Tibial nerve (tissue), 4 donors: Measurements from ENCODE around the gene CRABP1. TPM values are rescaled to one million over a fixed set of nuclear protein-coding genes. Genes with fewer than 3 reads are reported as not detected.
"Not testable (repeated sequence)": the region's sequence is repeated elsewhere in the genome, so short reads cannot be mapped to it uniquely, and the experiment has no call there.

Source experiments
- DNase-seq, 2 donors: peaks; one replicate each; pipeline ENCODE4 v3.0.0-alpha.2; 2019; ENCODE audit warnings: low spot score in 2 of 2
- H3K27ac ChIP-seq, 4 donors: fragments of 200-600 bp; sonication (generic) in 3 of 4; one replicate each; pipeline ENCODE4 v1.5.1; 2017 to 2019; ENCODE audit warnings: mild to moderate bottlenecking in 1 of 4
- H3K27me3 ChIP-seq, 2 donors: fragments of 200-600 bp; sonication (generic) in 1 of 2; one replicate each; pipeline versions ENCODE4 v1.5.1 to v1.6.0; 2017 to 2019
- H3K36me3 ChIP-seq, 3 donors: fragments of 200-600 bp; sonication (generic); one replicate each; pipeline ENCODE4 v1.5.1; 2018 to 2019
- H3K4me1 ChIP-seq, 4 donors: fragments of 200-600 bp; sonication (generic) in 3 of 4; one replicate each; pipeline ENCODE4 v1.5.1; 2017 to 2019
- H3K4me3 ChIP-seq, 4 donors: fragments of 200-600 bp; sonication (generic) in 3 of 4; one replicate each; pipeline ENCODE4 v1.5.1; 2017 to 2019; ENCODE audit warnings: mild to moderate bottlenecking in 1 of 4, moderate library complexity in 1 of 4
- H3K9me3 ChIP-seq, 4 donors: fragments of 200-600 bp; sonication (generic) in 3 of 4; one replicate each; pipeline ENCODE4 v1.5.1; 2017 to 2019
- CTCF ChIP-seq, 5 experiments: fragments of 200-600 bp in 3 of 5; fragments of 450-650 bp in 2 of 5; sonication (generic) in 3 of 5; IDR thresholded peaks; one replicate each; pipeline ENCODE4 v1.5.1; 2016 to 2019; ENCODE audit warnings: antibody characterized with exemption in 5 of 5, mild to moderate bottlenecking in 3 of 5, moderate library complexity in 2 of 5
- EP300 ChIP-seq, 2 donors: sonication (generic); formaldehyde crosslinking; IDR thresholded peaks; one replicate each; pipeline ENCODE4 v1.6.1; 2017; ENCODE audit warnings: antibody characterized with exemption in 2 of 2, mild to moderate bottlenecking in 1 of 2
- POLR2A ChIP-seq, 2 donors: fragments of 450-650 bp; IDR thresholded peaks; one replicate each; pipeline ENCODE4 v1.6.1; 2017; ENCODE audit warnings: antibody characterized with exemption in 2 of 2, mild to moderate bottlenecking in 2 of 2, moderate library complexity in 2 of 2
- WGBS, 2 donors: methylation state at CpG; one replicate each; pipeline ENCODE4 v1.1.5; 2018; 5-methylcytosine and 5-hydroxymethylcytosine counted together
- total RNA-seq, 4 donors: library from RNA; depleted of rRNA; stranded (reverse); fragments of >200 nt; gene quantifications; one replicate each; pipeline ENCODE4 v1.1.0, GENCODE V29; 2016

CRABP1 gene
- total RNA-seq, 4 donors from 2014 or later = 1.6 to 6.6 TPM; not detected in 2

DNA sequence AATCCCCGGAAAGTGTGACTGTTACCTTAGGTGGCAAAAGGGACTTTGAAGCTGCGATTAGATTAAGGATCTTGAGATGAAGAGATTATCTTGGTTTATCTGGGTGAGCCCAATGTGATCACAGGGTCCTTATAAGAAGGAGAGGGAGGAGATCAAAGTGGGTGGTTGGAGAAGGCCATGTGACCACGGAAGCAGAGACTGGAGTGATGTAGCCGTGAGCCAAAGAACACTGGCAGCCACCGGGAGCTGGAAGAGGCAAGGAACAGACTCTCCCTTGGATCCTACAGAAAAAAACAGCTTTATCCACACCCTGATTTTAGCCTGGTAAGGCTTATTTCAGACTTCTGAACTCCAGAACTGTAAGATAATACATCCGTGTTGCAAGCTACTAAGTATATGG lies 29.9 kb downstream of the CRABP1 start:
- H3K27ac ChIP-seq = no peak overlapping the region
- H3K4me1 ChIP-seq = peaks cover 0 to 5% (median 0%) of the 10 kb centered on the region in 4 donors
- no peaks in the 10 kb centered on the region for H3K27me3 ChIP-seq
- 73 to 74% methylated on average over 6 of the region's 6 CpGs for WGBS, 2 donors
- H3K36me3 ChIP-seq = no peaks in the 10 kb centered on the region
- H3K9me3 ChIP-seq = no peaks in the 10 kb centered on the region
- H3K4me3 ChIP-seq = no peak overlapping the region
- TF ChIP-seq EP300 (IDR thresholded peaks at IDR 0.05) (no peak), POLR2A (IDR thresholded peaks at IDR 0.05) (no peak), CTCF (IDR thresholded peaks at IDR 0.05) (no peak)
- DNase-seq = no peak

- TF ChIP-seq EP300 (IDR thresholded peaks at IDR 0.05) = no peak
- TF ChIP-seq POLR2A (IDR thresholded peaks at IDR 0.05) = no peak
- no peak for TF ChIP-seq CTCF (IDR thresholded peaks at IDR 0.05)
- Histone ChIP-seq H3K9me3 (no peaks in the 10 kb centered on the region), H3K4me1 (no peaks in the 10 kb centered on the region), H3K36me3 (no peaks in the 10 kb centered on the region), H3K27ac (no peak overlapping the region), H3K4me3 (no peak overlapping the region), H3K27me3 (no peaks in the 10 kb centered on the region)
- 58 to 60% methylated on average over 5 of the region's 5 CpGs for WGBS, 2 donors
- DNase-seq = no peak
Measured at GRCh38 chr15:78372880-78373279, 32.7 kb downstream of the CRABP1 start.

- no peak overlapping the region for H3K4me3 ChIP-seq
- DNase-seq = no peak
- H3K36me3 ChIP-seq = no peaks in the 10 kb centered on the region
- TF ChIP-seq EP300 (IDR thresholded peaks at IDR 0.05) (no peak), CTCF (IDR thresholded peaks at IDR 0.05) (no peak), POLR2A (IDR thresholded peaks at IDR 0.05) (no peak)
- no peak overlapping the region for H3K27ac ChIP-seq
- 65 to 66% methylated on average over 14 of the region's 14 CpGs for WGBS, 2 donors
- no peaks in the 10 kb centered on the region for H3K27me3 ChIP-seq
- H3K9me3 ChIP-seq = no peaks in the 10 kb centered on the region
- no peaks in the 10 kb centered on the region for H3K4me1 ChIP-seq
Measured at GRCh38 chr15:78374436-78375393, 34.6 kb downstream of the CRABP1 start.

DNA sequence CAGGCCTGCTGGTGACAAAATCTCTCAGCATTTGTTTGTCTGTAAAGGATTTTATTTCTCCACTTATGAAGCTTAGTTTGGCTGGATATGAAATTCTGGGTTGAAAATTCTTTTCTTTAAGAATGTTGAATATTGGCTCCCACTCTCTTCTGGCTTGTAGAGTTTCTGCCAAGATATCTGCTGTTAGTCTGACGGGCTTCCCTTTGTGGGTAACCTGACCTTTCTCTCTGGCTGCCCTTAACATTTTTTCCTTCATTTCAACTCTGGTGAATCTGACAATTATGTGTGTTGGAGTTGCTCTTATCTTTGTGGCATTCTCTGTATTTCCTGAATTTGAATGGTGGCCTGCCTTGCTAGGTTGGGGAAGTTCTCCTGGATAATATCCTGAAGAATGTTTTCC lies 40.0 kb downstream of the CRABP1 start:
- H3K9me3 ChIP-seq, H3K27me3 ChIP-seq, H3K27ac ChIP-seq, H3K4me1 ChIP-seq, H3K36me3 ChIP-seq, H3K4me3 ChIP-seq, DNase-seq: not testable (repeated sequence)
- 16 to 23% methylated on average over 1 of the region's 1 CpG for WGBS, 2 donors

- Histone ChIP-seq H3K9me3 (peaks cover 0 to 4% (median 0%) of the 10 kb centered on the region in 4 donors), H3K27ac (no peak overlapping the region), H3K36me3 (no peaks in the 10 kb centered on the region), H3K4me3 (no peak overlapping the region), H3K4me1 (peaks cover 0 to under 1% (median 0%) of the 10 kb centered on the region in 4 donors), H3K27me3 (peaks cover 0 to 3% of the 10 kb centered on the region in 2 donors)
- no peak for TF ChIP-seq CTCF (IDR thresholded peaks at IDR 0.05)
- TF ChIP-seq EP300 (IDR thresholded peaks at IDR 0.05) = no peak
- no peak for TF ChIP-seq POLR2A (IDR thresholded peaks at IDR 0.05)
- no peak for DNase-seq
- WGBS, 2 donors = 88 to 94% methylated on average over 7 of the region's 7 CpGs
Measured at GRCh38 chr15:78382114-78382880, 42.1 kb downstream of the CRABP1 start.
